CD14-positive monocyte (primary cell): ENCODE results near the gene ALKBH6. TPM values are rescaled to one million over a fixed set of nuclear protein-coding genes. Genes with fewer than 3 reads are reported as not detected.
A peak's percentile ranks its signal among the peaks of the same experiment; 100 is the strongest.

Experiments used
- DNase-seq, 3 donors: peaks; one replicate each; pipeline ENCODE4 v3.0.0-alpha.2; 2011 to 2022
- H2AFZ ChIP-seq: 2 replicates; pipeline ENCODE4 v1.6.0; 2012; ENCODE audit warnings: mild to moderate bottlenecking, low read depth, low read length, inconsistent platforms; ENCODE audit not compliant: insufficient read depth, poor library complexity, severe bottlenecking
- H3K27ac ChIP-seq, 2 donors: 1 replicate in 1 of 2; 2 replicates in 1 of 2; pipeline ENCODE4 v1.5.1; 2012 to 2013; ENCODE audit warnings: low read length in 2 of 2, control low read depth in 1 of 2, inconsistent platforms in 1 of 2, low read depth in 1 of 2, mild to moderate bottlenecking in 1 of 2
- H3K27me3 ChIP-seq, 2 donors: one replicate each; pipeline versions ENCODE4 v1.6.0 to v1.6.1; 2011 to 2013; ENCODE audit warnings: low read length in 2 of 2; ENCODE audit not compliant: control insufficient read depth in 2 of 2, insufficient read depth in 2 of 2
- H3K36me3 ChIP-seq, 2 donors: replicated peaks in 1 of 2; 1 replicate in 1 of 2; 2 replicates in 1 of 2; pipeline versions ENCODE4 v1.5.1 to v1.6.1; 2012 to 2013; ENCODE audit warnings: low read length in 2 of 2, control low read depth in 1 of 2, inconsistent platforms in 1 of 2, mild to moderate bottlenecking in 1 of 2; ENCODE audit not compliant: insufficient read depth in 2 of 2, control insufficient read depth in 1 of 2
- H3K4me1 ChIP-seq, 2 donors: 1 replicate in 1 of 2; 2 replicates in 1 of 2; pipeline versions ENCODE4 v1.5.1 to v1.6.1; 2012 to 2013; ENCODE audit warnings: low read length in 2 of 2, control low read depth in 1 of 2, inconsistent platforms in 1 of 2, mild to moderate bottlenecking in 1 of 2, moderate library complexity in 1 of 2; ENCODE audit not compliant: insufficient read depth in 2 of 2, control insufficient read depth in 1 of 2
- H3K4me2 ChIP-seq: replicated peaks from 2 replicates; pipeline ENCODE3; 2012; ENCODE audit warnings: low read length, moderate library complexity, mild to moderate bottlenecking; ENCODE audit not compliant: poor library complexity, severe bottlenecking; ENCODE audit errors: extremely low read depth
- H3K4me3 ChIP-seq, 3 experiments: fragments of 200-600 bp in 1 of 3; sonication (generic) in 1 of 3; replicated peaks in 1 of 3; 1 replicate in 2 of 3; 2 replicates in 1 of 3; pipeline ENCODE4 v1.5.1; 2011 to 2013; ENCODE audit warnings: low read length in 3 of 3, mild to moderate bottlenecking in 3 of 3, control low read depth in 2 of 3, low read depth in 2 of 3, inconsistent platforms in 1 of 3, moderate library complexity in 1 of 3
- H3K79me2 ChIP-seq: 2 replicates; pipeline ENCODE4 v1.6.0; 2012; ENCODE audit warnings: mild to moderate bottlenecking, control low read depth, inconsistent platforms, low read length, moderate library complexity; ENCODE audit not compliant: insufficient read depth
- H3K9ac ChIP-seq: 2 replicates; pipeline ENCODE4 v1.6.0; 2017; ENCODE audit warnings: low read length, mild to moderate bottlenecking; ENCODE audit not compliant: insufficient read depth, poor library complexity, severe bottlenecking
- H3K9me3 ChIP-seq, 2 donors: replicated peaks in 1 of 2; 1 replicate in 1 of 2; 2 replicates in 1 of 2; pipeline versions ENCODE4 v1.5.1 to v1.6.1; 2012 to 2013; ENCODE audit warnings: low read length in 2 of 2, control low read depth in 1 of 2; ENCODE audit not compliant: control insufficient read depth in 1 of 2, insufficient read depth in 1 of 2
- H4K20me1 ChIP-seq: 2 replicates; pipeline ENCODE4 v1.6.0; 2012; ENCODE audit warnings: mild to moderate bottlenecking, low read length, control low read depth, moderate library complexity; ENCODE audit not compliant: insufficient read depth
- H3K27ac Mint-ChIP-seq, 7 donors: one replicate each; pipeline ENCODE4 v1.8.0; 2020; ENCODE audit warnings: mild to moderate bottlenecking in 7 of 7, mixed read lengths in 7 of 7, moderate library complexity in 6 of 7, inconsistent platforms in 2 of 7
- H3K27me3 Mint-ChIP-seq, 3 donors: one replicate each; pipeline ENCODE4 v1.8.0; 2021 to 2022; ENCODE audit warnings: low read depth in 3 of 3, mild to moderate bottlenecking in 3 of 3, mixed read lengths in 3 of 3, moderate library complexity in 3 of 3, inconsistent platforms in 1 of 3
- H3K36me3 Mint-ChIP-seq, 2 donors: one replicate each; pipeline ENCODE4 v1.8.0; 2020; ENCODE audit warnings: mixed read lengths in 2 of 2, inconsistent platforms in 1 of 2, mild to moderate bottlenecking in 1 of 2
- H3K4me1 Mint-ChIP-seq: one replicate; pipeline ENCODE4 v1.8.0; 2020; ENCODE audit warnings: mild to moderate bottlenecking, mixed read lengths
- H3K4me3 Mint-ChIP-seq, 2 donors: one replicate each; pipeline ENCODE4 v1.8.0; 2020; ENCODE audit warnings: mild to moderate bottlenecking in 2 of 2, mixed read lengths in 2 of 2, moderate library complexity in 1 of 2
- H3K9me3 Mint-ChIP-seq, 7 donors: one replicate each; pipeline ENCODE4 v1.8.0; 2020 to 2022; ENCODE audit warnings: mixed read lengths in 7 of 7, mild to moderate bottlenecking in 6 of 7, moderate library complexity in 6 of 7, inconsistent platforms in 2 of 7
- WGBS: methylation state at CpG from one replicate; pipeline ENCODE4 v1.1.5; 2013; ENCODE audit warnings: missing lambda C conversion rate; ENCODE audit not compliant: insufficient coverage; 5-methylcytosine and 5-hydroxymethylcytosine counted together
- intact Hi-C, 2 donors: fragments of 100-400 bp; cut with micrococcal nuclease; formaldehyde crosslinking; loops; one replicate each; pipeline versions ENCODE4 v1.15.0 to v1.15.1; 2023
- polyA plus RNA-seq, 3 donors: library from polyadenylated mRNA; depleted of rRNA in 1 of 3; unstranded in 2 of 3; stranded (reverse) in 1 of 3; fragments of 300-500 nt in 2 of 3; fragments of >200 nt in 1 of 3; fragmentation: Illumina TruSeq in 2 of 3; gene quantifications; 1 replicate in 2 of 3; 2 replicates in 1 of 3; pipeline ENCODE4 v1.2.3, GENCODE V29; 2012 to 2021
- TF ChIP-seq, protein P1 (sequence below): fragments of 200-600 bp; IDR thresholded peaks from one replicate; pipeline ENCODE4 v1.8.0; 2022; ENCODE audit warnings: antibody characterized with exemption, mild to moderate bottlenecking

Gene ALKBH6
- polyA plus RNA-seq, 3 donors, result 13.1 to 29.3 (median 16.1) TPM

DNA sequence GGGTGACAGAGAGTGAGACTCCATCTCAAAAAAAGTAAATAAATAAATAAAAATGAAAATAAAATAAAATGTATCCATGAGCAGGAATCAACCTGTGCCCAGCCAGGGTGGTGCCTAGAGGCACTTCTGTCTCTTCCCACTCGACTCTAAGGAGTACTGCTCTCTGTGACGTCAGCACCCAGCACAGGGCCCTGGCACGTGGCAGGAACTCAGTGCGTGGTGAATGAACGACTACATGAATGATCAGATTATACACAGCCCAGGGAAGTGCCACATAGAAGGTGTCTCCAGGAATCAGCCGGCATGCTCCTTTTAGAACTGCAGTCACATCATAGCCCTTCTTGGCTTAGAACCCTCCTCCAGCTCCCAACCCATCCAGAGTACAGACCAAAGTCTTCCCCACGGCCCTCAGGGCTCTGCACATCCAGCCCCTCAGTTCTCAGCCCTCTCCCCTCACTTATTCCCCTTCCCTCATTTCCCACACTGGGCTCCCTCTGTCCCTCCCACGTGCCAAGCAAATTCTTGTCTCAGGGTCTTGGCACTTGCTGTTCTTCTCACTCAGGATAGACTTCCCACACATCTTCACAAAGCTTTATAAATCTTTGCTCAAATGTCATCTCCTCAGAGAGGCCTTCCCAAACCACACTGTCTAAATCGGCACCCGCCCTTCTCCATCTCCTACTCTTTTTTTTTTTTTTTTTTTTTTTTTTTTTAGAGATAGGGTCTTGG lies 14.5 kb upstream of the ALKBH6 start:
- WGBS, result 93% methylated on average over 8 of the region's 10 CpGs
- Histone ChIP-seq H3K4me2 (no peak overlapping the region), H2AFZ (no peak overlapping the region), H3K27me3 (peaks cover 0 to 8% of the 10 kb centered on the region in 2 donors), H4K20me1 (no peaks in the 10 kb centered on the region), H3K36me3 (peaks cover 0 to 11% of the 10 kb centered on the region in 2 donors), H3K9me3 (no peaks in the 10 kb centered on the region), H3K27ac (no peak overlapping the region), H3K9ac (no peak overlapping the region), H3K4me3 (no peak overlapping the region), H3K4me1 (peaks cover 3 to 9% of the 10 kb centered on the region in 2 donors), H3K79me2 (no peaks in the 10 kb centered on the region)
- Mint-ChIP-seq H3K27me3 (peaks cover 6 to 15% (median 10%) of the 10 kb centered on the region in 3 donors), H3K27ac (peak overlapping the region in 2 of 7 donors; percentile 18 to 26), H3K9me3 (peaks cover 0 to 2% (median 0%) of the 10 kb centered on the region in 7 donors), H3K4me3 (no peak overlapping the region), H3K36me3 (peaks cover 9 to 12% of the 10 kb centered on the region in 2 donors), H3K4me1 (peaks cover 4% of the 10 kb centered on the region)
- DNase-seq, result no peak
- intact Hi-C loops, result no loop called here
- TF ChIP-seq, protein P1, sequence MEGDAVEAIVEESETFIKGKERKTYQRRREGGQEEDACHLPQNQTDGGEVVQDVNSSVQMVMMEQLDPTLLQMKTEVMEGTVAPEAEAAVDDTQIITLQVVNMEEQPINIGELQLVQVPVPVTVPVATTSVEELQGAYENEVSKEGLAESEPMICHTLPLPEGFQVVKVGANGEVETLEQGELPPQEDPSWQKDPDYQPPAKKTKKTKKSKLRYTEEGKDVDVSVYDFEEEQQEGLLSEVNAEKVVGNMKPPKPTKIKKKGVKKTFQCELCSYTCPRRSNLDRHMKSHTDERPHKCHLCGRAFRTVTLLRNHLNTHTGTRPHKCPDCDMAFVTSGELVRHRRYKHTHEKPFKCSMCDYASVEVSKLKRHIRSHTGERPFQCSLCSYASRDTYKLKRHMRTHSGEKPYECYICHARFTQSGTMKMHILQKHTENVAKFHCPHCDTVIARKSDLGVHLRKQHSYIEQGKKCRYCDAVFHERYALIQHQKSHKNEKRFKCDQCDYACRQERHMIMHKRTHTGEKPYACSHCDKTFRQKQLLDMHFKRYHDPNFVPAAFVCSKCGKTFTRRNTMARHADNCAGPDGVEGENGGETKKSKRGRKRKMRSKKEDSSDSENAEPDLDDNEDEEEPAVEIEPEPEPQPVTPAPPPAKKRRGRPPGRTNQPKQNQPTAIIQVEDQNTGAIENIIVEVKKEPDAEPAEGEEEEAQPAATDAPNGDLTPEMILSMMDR, result no peak

DNA sequence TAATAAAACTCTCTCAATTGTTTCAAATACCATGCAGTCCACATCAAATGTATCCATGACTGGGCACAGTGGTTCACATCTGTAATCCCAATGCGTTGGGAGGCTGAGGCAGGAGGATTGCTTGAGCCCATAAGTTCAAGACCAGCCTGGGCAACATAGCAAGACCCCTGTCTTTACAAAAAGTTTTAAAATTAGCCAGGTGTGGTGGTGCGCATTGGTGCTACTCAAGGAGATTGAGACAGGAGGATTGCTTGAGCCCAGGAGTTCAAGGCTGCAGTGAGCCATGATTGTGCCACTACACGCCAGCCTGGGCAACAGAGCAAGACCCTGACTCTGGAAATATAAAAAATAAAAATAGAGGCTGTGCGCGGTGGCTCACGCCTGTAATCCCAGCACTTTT lies 13.7 kb upstream of the ALKBH6 start:
- peak overlapping the region in 1 of 7 donors; percentile 32 for H3K27ac Mint-ChIP-seq
- Histone ChIP-seq H3K4me2 (no peak overlapping the region), H3K4me1 (peaks cover 2 to 5% of the 10 kb centered on the region in 2 donors), H3K27ac (no peak overlapping the region), H4K20me1 (no peaks in the 10 kb centered on the region), H3K9ac (no peak overlapping the region), H3K36me3 (peaks cover 0 to 11% of the 10 kb centered on the region in 2 donors), H3K9me3 (no peaks in the 10 kb centered on the region), H3K4me3 (no peak overlapping the region), H3K79me2 (no peaks in the 10 kb centered on the region), H2AFZ (no peak overlapping the region), H3K27me3 (peaks cover 0 to 6% of the 10 kb centered on the region in 2 donors)
- no peak overlapping the region for H3K4me3 Mint-ChIP-seq
- no peak for DNase-seq
- TF ChIP-seq, protein P1, result no peak
- peaks cover 0 to 2% (median 0%) of the 10 kb centered on the region in 7 donors for H3K9me3 Mint-ChIP-seq
- H3K36me3 Mint-ChIP-seq, result peaks cover 13 to 16% of the 10 kb centered on the region in 2 donors
- H3K4me1 Mint-ChIP-seq, result peaks cover 2% of the 10 kb centered on the region
- WGBS, result 95% methylated on average over 5 of the region's 6 CpGs
- peaks cover 6 to 11% (median 8%) of the 10 kb centered on the region in 3 donors for H3K27me3 Mint-ChIP-seq
- intact Hi-C loops, result no loop called here
